Measurements from ENCODE around the gene PRPSAP1.

DNA sequence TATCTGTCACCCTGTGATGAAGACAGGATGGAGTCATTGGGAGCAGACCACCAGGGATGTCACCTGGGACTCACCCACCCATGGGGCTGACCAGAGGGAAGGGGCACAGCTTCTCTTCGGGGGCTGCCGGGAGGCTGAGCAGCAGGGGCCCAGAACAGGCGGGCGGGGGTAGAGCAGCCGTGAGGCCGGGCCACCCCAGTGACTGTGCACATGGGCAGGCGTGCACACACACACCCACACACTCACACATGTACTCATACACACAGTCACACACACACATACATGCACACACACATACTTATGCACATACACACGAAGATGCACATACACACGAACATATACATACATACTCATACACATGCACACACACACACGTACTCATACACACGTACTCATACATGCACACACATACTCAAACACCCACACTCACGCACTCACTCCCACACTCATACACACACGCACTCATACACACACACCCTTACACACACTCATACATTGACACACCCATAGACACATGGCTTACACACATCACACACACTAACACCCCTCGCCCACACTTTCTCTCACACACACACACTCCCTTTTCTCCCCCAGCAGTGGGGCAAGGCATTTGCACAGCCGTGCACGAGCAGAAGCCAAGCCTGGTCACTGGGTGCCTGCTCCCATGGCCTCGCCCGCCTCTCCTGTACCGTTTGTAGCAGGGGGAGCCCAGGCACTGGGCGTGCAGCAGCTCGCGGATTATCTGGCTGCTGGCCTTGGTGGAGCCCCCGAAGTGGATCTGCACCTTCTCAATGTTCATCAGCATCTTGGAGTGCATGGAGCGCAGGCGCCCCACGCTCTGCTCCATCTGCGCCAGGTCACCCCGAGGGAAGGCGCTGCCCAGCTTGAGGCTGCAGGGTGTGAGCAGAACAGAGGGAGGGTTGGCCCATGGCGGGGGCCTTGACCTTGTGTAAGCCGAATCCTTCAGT lies 76.1 kb downstream of the PRPSAP1 start:
- TF ChIP-seq POLR2A (IDR thresholded peaks at IDR 0.05; ENCODE audit: control extremely low read depth in 1 of 2, low read depth in 2 of 2, low read length in 2 of 2), result no peak
- TF ChIP-seq, protein P1, sequence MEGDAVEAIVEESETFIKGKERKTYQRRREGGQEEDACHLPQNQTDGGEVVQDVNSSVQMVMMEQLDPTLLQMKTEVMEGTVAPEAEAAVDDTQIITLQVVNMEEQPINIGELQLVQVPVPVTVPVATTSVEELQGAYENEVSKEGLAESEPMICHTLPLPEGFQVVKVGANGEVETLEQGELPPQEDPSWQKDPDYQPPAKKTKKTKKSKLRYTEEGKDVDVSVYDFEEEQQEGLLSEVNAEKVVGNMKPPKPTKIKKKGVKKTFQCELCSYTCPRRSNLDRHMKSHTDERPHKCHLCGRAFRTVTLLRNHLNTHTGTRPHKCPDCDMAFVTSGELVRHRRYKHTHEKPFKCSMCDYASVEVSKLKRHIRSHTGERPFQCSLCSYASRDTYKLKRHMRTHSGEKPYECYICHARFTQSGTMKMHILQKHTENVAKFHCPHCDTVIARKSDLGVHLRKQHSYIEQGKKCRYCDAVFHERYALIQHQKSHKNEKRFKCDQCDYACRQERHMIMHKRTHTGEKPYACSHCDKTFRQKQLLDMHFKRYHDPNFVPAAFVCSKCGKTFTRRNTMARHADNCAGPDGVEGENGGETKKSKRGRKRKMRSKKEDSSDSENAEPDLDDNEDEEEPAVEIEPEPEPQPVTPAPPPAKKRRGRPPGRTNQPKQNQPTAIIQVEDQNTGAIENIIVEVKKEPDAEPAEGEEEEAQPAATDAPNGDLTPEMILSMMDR (IDR thresholded peaks at IDR 0.05; ENCODE audit: control extremely low read depth in 1 of 3, insufficient read depth in 1 of 3, low read depth in 1 of 3, low read length in 3 of 3), result no peak
- no peak for TF ChIP-seq EP300 (IDR thresholded peaks at IDR 0.05; ENCODE audit: borderline replicate concordance in 1 of 2, low read depth in 2 of 2, low read length in 2 of 2)
- no peak for TF ChIP-seq RAD21 (IDR thresholded peaks at IDR 0.05 in 1 of 2, conservative IDR thresholded peaks at IDR 0.05 in 1 of 2; ENCODE audit: low read depth in 2 of 2, low read length in 2 of 2)
- TF ChIP-seq HDAC2 (IDR thresholded peaks at IDR 0.05; ENCODE audit: borderline replicate concordance in 1 of 2, low read depth in 2 of 2, low read length in 2 of 2), result no peak
- TF ChIP-seq SUZ12 (IDR thresholded peaks at IDR 0.05; ENCODE audit: low read length), result no peak
- TF ChIP-seq, protein P2, sequence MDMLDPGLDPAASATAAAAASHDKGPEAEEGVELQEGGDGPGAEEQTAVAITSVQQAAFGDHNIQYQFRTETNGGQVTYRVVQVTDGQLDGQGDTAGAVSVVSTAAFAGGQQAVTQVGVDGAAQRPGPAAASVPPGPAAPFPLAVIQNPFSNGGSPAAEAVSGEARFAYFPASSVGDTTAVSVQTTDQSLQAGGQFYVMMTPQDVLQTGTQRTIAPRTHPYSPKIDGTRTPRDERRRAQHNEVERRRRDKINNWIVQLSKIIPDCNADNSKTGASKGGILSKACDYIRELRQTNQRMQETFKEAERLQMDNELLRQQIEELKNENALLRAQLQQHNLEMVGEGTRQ (IDR thresholded peaks at IDR 0.05; ENCODE audit: low read length), result no peak
- TF ChIP-seq RXRA (IDR thresholded peaks at IDR 0.05; ENCODE audit: insufficient read depth, low read depth, low read length), result no peak
- TF ChIP-seq TAF7 (optimal IDR thresholded peaks at IDR 0.05; ENCODE audit: borderline replicate concordance, low read depth, low read length), result no peak
- TF ChIP-seq TCF12 (IDR thresholded peaks at IDR 0.05; ENCODE audit: low read depth, low read length), result no peak
- no peak for TF ChIP-seq EZH2 (IDR thresholded peaks at IDR 0.05; ENCODE audit: low read depth, low read length, severe bottlenecking)
